Measurements from ENCODE around the gene PHACTR4.
"Not testable (repeated sequence)": the region's sequence is repeated elsewhere in the genome, so short reads cannot be mapped to it uniquely, and the experiment has no call there.

DNA sequence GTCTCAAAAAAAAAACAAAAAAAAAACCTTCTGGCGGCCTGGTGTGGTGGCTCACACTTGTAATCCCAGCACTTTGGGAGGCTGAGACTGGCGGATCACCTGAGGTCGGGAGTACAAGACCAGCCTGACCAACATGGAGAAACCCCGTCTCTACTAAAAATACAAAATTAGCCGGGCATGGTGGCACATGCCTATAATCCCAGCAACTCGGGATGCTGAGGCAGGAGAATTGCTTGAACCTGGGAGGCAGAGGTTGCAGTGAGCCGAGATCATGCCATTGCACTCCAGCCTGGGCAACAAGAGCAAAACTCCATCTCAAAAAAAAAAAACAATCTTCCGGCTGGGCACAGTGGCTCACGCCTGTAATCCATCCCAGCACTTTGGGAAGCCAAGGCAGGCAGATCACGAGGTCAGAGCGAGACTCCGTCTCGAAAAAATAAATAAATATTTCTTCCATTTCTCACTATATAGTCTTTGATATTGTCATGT is 144.9 kb downstream of the PHACTR4 start:
- TF ChIP-seq, protein P1, sequence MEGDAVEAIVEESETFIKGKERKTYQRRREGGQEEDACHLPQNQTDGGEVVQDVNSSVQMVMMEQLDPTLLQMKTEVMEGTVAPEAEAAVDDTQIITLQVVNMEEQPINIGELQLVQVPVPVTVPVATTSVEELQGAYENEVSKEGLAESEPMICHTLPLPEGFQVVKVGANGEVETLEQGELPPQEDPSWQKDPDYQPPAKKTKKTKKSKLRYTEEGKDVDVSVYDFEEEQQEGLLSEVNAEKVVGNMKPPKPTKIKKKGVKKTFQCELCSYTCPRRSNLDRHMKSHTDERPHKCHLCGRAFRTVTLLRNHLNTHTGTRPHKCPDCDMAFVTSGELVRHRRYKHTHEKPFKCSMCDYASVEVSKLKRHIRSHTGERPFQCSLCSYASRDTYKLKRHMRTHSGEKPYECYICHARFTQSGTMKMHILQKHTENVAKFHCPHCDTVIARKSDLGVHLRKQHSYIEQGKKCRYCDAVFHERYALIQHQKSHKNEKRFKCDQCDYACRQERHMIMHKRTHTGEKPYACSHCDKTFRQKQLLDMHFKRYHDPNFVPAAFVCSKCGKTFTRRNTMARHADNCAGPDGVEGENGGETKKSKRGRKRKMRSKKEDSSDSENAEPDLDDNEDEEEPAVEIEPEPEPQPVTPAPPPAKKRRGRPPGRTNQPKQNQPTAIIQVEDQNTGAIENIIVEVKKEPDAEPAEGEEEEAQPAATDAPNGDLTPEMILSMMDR (conservative IDR thresholded peaks at IDR 0.05 in 1 of 2, IDR thresholded peaks at IDR 0.05 in 1 of 2; ENCODE audit: extremely low read depth in 1 of 2, insufficient read depth in 1 of 2, low read depth in 1 of 2, low read length in 2 of 2) = not testable (repeated sequence)
- not testable (repeated sequence) for TF ChIP-seq EZH2 (IDR thresholded peaks at IDR 0.05; ENCODE audit: borderline replicate concordance, low read length)

Data from mammary epithelial cell (primary cell).